B cell (primary cell): ENCODE data around the gene RCAN3. TPM values are rescaled to one million over a fixed set of nuclear protein-coding genes. Genes with fewer than 3 reads are reported as not detected.
A peak's percentile ranks its signal among the peaks of the same experiment; 100 is the strongest.

Experiments
- ATAC-seq: fragments of 200-7000 bp; cut with Tn5 transposase; one replicate; pipeline ENCODE4 v1.10.0; 2021; ENCODE audit warnings: low read depth, mild to moderate bottlenecking, moderate number of reproducible peaks, moderate library complexity
- CTCF ChIA-PET: fragments of 350-600 bp; sonication (Branson Sonifier 250); formaldehyde crosslinking; loops from one replicate; lab custom pipeline; 2021; ENCODE audit warnings: antibody characterized with exemption, inconsistent platforms; lab: Charles Lee
- POLR2A ChIA-PET: fragments of 350-600 bp; sonication (Branson Sonifier 250); formaldehyde crosslinking; loops from one replicate; lab custom pipeline; 2021; ENCODE audit warnings: antibody characterized with exemption; lab: Charles Lee
- DNase-seq: peaks from one replicate; pipeline ENCODE4 v3.0.0; 2013
- H2AFZ ChIP-seq: 2 replicates; pipeline ENCODE4 v1.6.1; 2012; ENCODE audit warnings: mild to moderate bottlenecking, low read depth, low read length; ENCODE audit not compliant: insufficient read depth, poor library complexity, severe bottlenecking
- H3K27ac ChIP-seq, 2 donors: 1 replicate in 1 of 2; 2 replicates in 1 of 2; pipeline ENCODE4 v1.5.1; 2012 to 2013; ENCODE audit warnings: low read length in 2 of 2, mild to moderate bottlenecking in 2 of 2, moderate library complexity in 1 of 2
- H3K27me3 ChIP-seq, 4 experiments: fragments of 200-600 bp in 1 of 4; sonication (generic) in 1 of 4; replicated peaks in 1 of 4; 1 replicate in 2 of 4; 2 replicates in 2 of 4; pipeline versions ENCODE4 v1.6.1 to v1.7.0; 2013 to 2016; ENCODE audit warnings: low read length in 3 of 4, mild to moderate bottlenecking in 2 of 4, mixed read lengths in 1 of 4, moderate library complexity in 1 of 4; ENCODE audit not compliant: insufficient read depth in 4 of 4, control insufficient read depth in 3 of 4; ENCODE audit errors: control extremely low read depth in 1 of 4
- H3K36me3 ChIP-seq, 2 experiments: replicated peaks in 1 of 2; 1 replicate in 1 of 2; 2 replicates in 1 of 2; pipeline versions ENCODE4 v1.6.1 to v1.7.1; 2013; ENCODE audit warnings: low read length in 1 of 2; ENCODE audit not compliant: insufficient read depth in 2 of 2, control insufficient read depth in 1 of 2; ENCODE audit errors: control extremely low read depth in 1 of 2, extremely low read depth in 1 of 2
- H3K4me1 ChIP-seq, 2 donors: fragments of 200-600 bp in 1 of 2; sonication (generic) in 1 of 2; 1 replicate in 1 of 2; 2 replicates in 1 of 2; pipeline versions ENCODE4 v1.5.1 to v1.6.1; 2013 to 2017; ENCODE audit warnings: low read length in 2 of 2; ENCODE audit not compliant: control insufficient read depth in 2 of 2, insufficient read depth in 2 of 2
- H3K4me2 ChIP-seq: replicated peaks from 2 replicates; pipeline ENCODE3; 2012; ENCODE audit warnings: mild to moderate bottlenecking, low read depth, low read length; ENCODE audit not compliant: poor library complexity, severe bottlenecking
- H3K4me3 ChIP-seq, 5 experiments: fragments of 200-600 bp in 1 of 5; sonication (generic) in 1 of 5; 1 replicate in 3 of 5; 2 replicates in 2 of 5; pipeline versions ENCODE4 v1.5.1 to v1.7.0; 2011 to 2016; ENCODE audit warnings: low read length in 4 of 5, mild to moderate bottlenecking in 4 of 5, low read depth in 2 of 5, control low read depth in 1 of 5, moderate library complexity in 1 of 5; ENCODE audit not compliant: insufficient read depth in 1 of 5; ENCODE audit errors: control extremely low read depth in 1 of 5, extremely low read depth in 1 of 5
- H3K79me2 ChIP-seq: fragments of 200-600 bp; sonication (generic); one replicate; pipeline ENCODE4 v1.6.0; 2016; ENCODE audit warnings: low read length; ENCODE audit not compliant: control insufficient read depth, insufficient read depth
- H3K9ac ChIP-seq: fragments of 200-600 bp; sonication (generic); 2 replicates; pipeline ENCODE4 v1.6.1; 2017; ENCODE audit warnings: mild to moderate bottlenecking, low read length, moderate library complexity
- H3K9me3 ChIP-seq, 3 donors: one replicate each; pipeline versions ENCODE4 v1.6.1 to v1.7.1; 2013; ENCODE audit warnings: low read length in 2 of 3; ENCODE audit not compliant: control insufficient read depth in 2 of 3, insufficient read depth in 1 of 3; ENCODE audit errors: control extremely low read depth in 1 of 3
- H4K20me1 ChIP-seq: 2 replicates; pipeline ENCODE4 v1.6.0; 2012; ENCODE audit warnings: mild to moderate bottlenecking, low read length; ENCODE audit not compliant: insufficient read depth, control insufficient read depth, poor library complexity, severe bottlenecking
- H3K27ac Mint-ChIP-seq: one replicate; pipeline ENCODE4 v1.8.0; 2021; ENCODE audit warnings: mixed read lengths
- H3K27me3 Mint-ChIP-seq: one replicate; pipeline ENCODE4 v1.8.0; 2021; ENCODE audit warnings: mixed read lengths
- H3K4me1 Mint-ChIP-seq: one replicate; pipeline ENCODE4 v1.8.0; 2021; ENCODE audit warnings: mixed read lengths
- H3K4me3 Mint-ChIP-seq: one replicate; pipeline ENCODE4 v1.8.0; 2021; ENCODE audit warnings: mixed read lengths
- H3K9me3 Mint-ChIP-seq: one replicate; pipeline ENCODE4 v1.8.0; 2022; ENCODE audit warnings: mixed read lengths; ENCODE audit not compliant: insufficient read depth
- CTCF ChIP-seq: fragments of 200-600 bp; IDR thresholded peaks from one replicate; pipeline ENCODE4 v1.8.0; 2022; ENCODE audit warnings: antibody characterized with exemption, mild to moderate bottlenecking
- EZH2 ChIP-seq: IDR thresholded peaks from 2 replicates; pipeline ENCODE4 v1.6.1; 2012; ENCODE audit warnings: borderline replicate concordance, low read depth, mild to moderate bottlenecking, moderate library complexity, low read length; ENCODE audit not compliant: insufficient read depth, poor library complexity, severe bottlenecking
- WGBS: methylation state at CpG from one replicate; pipeline ENCODE4 v1.1.5; 2013; ENCODE audit warnings: missing lambda C conversion rate; ENCODE audit not compliant: insufficient coverage; 5-methylcytosine and 5-hydroxymethylcytosine counted together
- intact Hi-C: fragments of 100-400 bp; cut with micrococcal nuclease; formaldehyde crosslinking; loops from one replicate; pipeline ENCODE4 v1.10.0; 2022
- polyA plus RNA-seq: library from polyadenylated mRNA; depleted of rRNA; stranded (reverse); fragments of >200 nt; gene quantifications from 2 replicates; pipeline ENCODE4 v1.2.3, GENCODE V29; 2012
- total RNA-seq, 2 donors: library from RNA; stranded (reverse); fragments of 120-200 nt in 1 of 2; gene quantifications; 1 replicate in 1 of 2; 2 replicates in 1 of 2; pipeline versions ENCODE4 v1.2.3 to v1.2.4, GENCODE V29; 2013 to 2022

Gene RCAN3
- total and polyA plus RNA-seq, 2 donors (not counting 1 experiment from before 2014, with no cell fraction given): 19.3 to 37.3 TPM

DNA sequence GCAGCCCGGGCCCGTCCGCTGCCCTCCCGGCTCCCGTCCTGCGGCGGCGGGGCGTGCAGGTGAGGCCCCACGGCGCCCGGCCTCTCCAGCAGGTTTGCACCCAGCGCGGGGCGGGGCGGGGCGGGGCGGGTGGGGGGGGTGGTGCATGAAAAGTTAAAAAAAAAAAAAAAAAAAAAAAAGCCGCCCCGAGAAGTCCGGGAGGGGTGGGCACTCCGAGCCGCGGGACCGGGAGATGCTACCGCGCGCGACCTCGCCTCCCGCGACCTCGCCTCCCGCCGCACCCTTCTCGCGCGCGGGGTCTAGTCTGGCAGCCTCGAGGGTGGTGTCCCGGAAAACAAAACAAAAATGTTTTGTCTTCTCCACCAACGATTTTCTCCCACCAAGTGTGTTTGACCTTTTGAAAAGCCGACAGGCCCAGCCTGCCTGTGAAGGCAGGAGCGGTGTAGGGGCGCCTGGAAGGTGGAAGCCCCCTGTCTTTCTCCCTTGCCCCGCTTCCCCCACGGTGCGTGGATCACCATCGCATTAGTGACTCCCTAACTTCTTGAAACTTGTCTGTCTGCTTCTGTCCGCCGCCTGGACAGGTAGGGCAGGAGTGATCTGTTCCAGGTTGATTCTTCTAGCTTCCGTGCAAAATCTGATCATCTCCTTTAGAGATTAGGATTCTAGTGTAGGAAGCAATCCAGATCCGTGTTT, 569 bp downstream of the RCAN3 start:
- Histone ChIP-seq H3K4me1 (peaks cover 43 to 46% of the 10 kb centered on the region in 2 donors), H3K27ac (peak overlapping the region; percentile 12 to 71), H3K27me3 (no peaks in the 10 kb centered on the region), H3K79me2 (peaks cover 50% of the 10 kb centered on the region), H3K36me3 (no peaks in the 10 kb centered on the region), H4K20me1 (no peaks in the 10 kb centered on the region), H3K4me3 (peak overlapping the region; percentile 26 to 92 (median 83)), H3K9me3 (no peaks in the 10 kb centered on the region), H2AFZ (peak overlapping the region; percentile 81), H3K4me2 (peak overlapping the region; percentile 85), H3K9ac (peak overlapping the region; percentile 76)
- ATAC-seq (peak; percentile 44), DNase-seq (no peak)
- H3K27me3 Mint-ChIP-seq: no peaks in the 10 kb centered on the region
- POLR2A ChIA-PET: interaction anchor here (1.2 to 1.5 kb wide), 4 partner anchors 22 to 111 kb away, joined by 3 to 5 read pairs (median 4); no protein-coding TSS in a partner anchor
- H3K27ac Mint-ChIP-seq: peak overlapping the region; percentile 96
- TF ChIP-seq CTCF (no peak), EZH2 (no peak)
- peak overlapping the region; percentile 97 for H3K4me3 Mint-ChIP-seq
- intact Hi-C loops: loop anchor here (2.0 kb wide), 4 partner anchors 22 to 544 kb away; partner anchors contain the start of genes PNRC2 and SRRM1
- CTCF ChIA-PET: interaction anchor here (1.0 to 5.3 kb wide), 13 partner anchors 9 to 304 kb away, joined by 3 to 32 read pairs (median 5); partner anchors contain the start of genes NIPAL3 and STPG1
- H3K9me3 Mint-ChIP-seq: no peaks in the 10 kb centered on the region
- peaks cover 58% of the 10 kb centered on the region for H3K4me1 Mint-ChIP-seq
- WGBS: 1% methylated on average over 25 of the region's 53 CpGs
